Measurements from ENCODE around the gene FMO4. TPM values are rescaled to one million over a fixed set of nuclear protein-coding genes. Genes with fewer than 3 reads are reported as not detected.

FMO4 gene
- total and polyA plus RNA-seq, 2 experiments from 2014 or later, result 3.8 to 4.1 TPM

GRCh38 chr1:171277534-171277933 lies 36.4 kb upstream of the FMO4 start:
- Histone ChIP-seq H3K27ac (no peak overlapping the region), H3K27me3 (no peaks in the 10 kb centered on the region), H3K9me3 (ENCODE audit: low read depth) (no peaks in the 10 kb centered on the region), H3K36me3 (no peaks in the 10 kb centered on the region), H3K4me1 (ENCODE audit: low read depth) (no peaks in the 10 kb centered on the region), H3K4me3 (no peak overlapping the region)
- DNase-seq (ENCODE audit: low read depth in 1 of 2, low spot score in 1 of 2), result no peak
- TF ChIP-seq CTCF (IDR thresholded peaks at IDR 0.05; ENCODE audit: low read depth, low read length), result no peak

- no peaks in the 10 kb centered on the region for H3K27me3 ChIP-seq
- H3K27ac ChIP-seq, result no peak overlapping the region
- no peaks in the 10 kb centered on the region for H3K36me3 ChIP-seq
- H3K4me1 ChIP-seq (ENCODE audit: low read depth), result no peaks in the 10 kb centered on the region
- H3K4me3 ChIP-seq, result no peak overlapping the region
- no peak for TF ChIP-seq CTCF (IDR thresholded peaks at IDR 0.05; ENCODE audit: low read depth, low read length)
- no peak for DNase-seq (ENCODE audit: low read depth in 1 of 2, low spot score in 1 of 2)
- no peaks in the 10 kb centered on the region for H3K9me3 ChIP-seq (ENCODE audit: low read depth)
Observed at GRCh38 chr1:171279234-171279633, 34.7 kb upstream of the FMO4 start.

GRCh38 chr1:171279678-171280077 lies 34.3 kb upstream of the FMO4 start:
- Histone ChIP-seq H3K27me3 (no peaks in the 10 kb centered on the region), H3K27ac (no peak overlapping the region), H3K4me1 (ENCODE audit: low read depth) (no peaks in the 10 kb centered on the region), H3K36me3 (no peaks in the 10 kb centered on the region), H3K9me3 (ENCODE audit: low read depth) (no peaks in the 10 kb centered on the region), H3K4me3 (no peak overlapping the region)
- no peak for TF ChIP-seq CTCF (IDR thresholded peaks at IDR 0.05; ENCODE audit: low read depth, low read length)
- DNase-seq (ENCODE audit: low read depth in 1 of 2, low spot score in 1 of 2), result no peak

- Histone ChIP-seq H3K4me3 (no peak overlapping the region), H3K4me1 (ENCODE audit: low read depth) (no peaks in the 10 kb centered on the region), H3K9me3 (ENCODE audit: low read depth) (no peaks in the 10 kb centered on the region), H3K27ac (no peak overlapping the region), H3K27me3 (no peaks in the 10 kb centered on the region), H3K36me3 (no peaks in the 10 kb centered on the region)
- TF ChIP-seq CTCF (IDR thresholded peaks at IDR 0.05; ENCODE audit: low read depth, low read length), result no peak
- DNase-seq (ENCODE audit: low read depth in 1 of 2, low spot score in 1 of 2), result no peak
Observed at GRCh38 chr1:171280599-171280998, 33.4 kb upstream of the FMO4 start.

- no peaks in the 10 kb centered on the region for H3K27me3 ChIP-seq
- no peak overlapping the region for H3K27ac ChIP-seq
- H3K36me3 ChIP-seq, result no peaks in the 10 kb centered on the region
- no peaks in the 10 kb centered on the region for H3K9me3 ChIP-seq (ENCODE audit: low read depth)
- peak in 1 of 2 donors; percentile 33 for DNase-seq (ENCODE audit: low read depth in 1 of 2, low spot score in 1 of 2)
- TF ChIP-seq CTCF (IDR thresholded peaks at IDR 0.05; ENCODE audit: low read depth, low read length), result no peak
- H3K4me3 ChIP-seq, result no peak overlapping the region
- no peaks in the 10 kb centered on the region for H3K4me1 ChIP-seq (ENCODE audit: low read depth)
Observed at GRCh38 chr1:171286032-171286705, 27.8 kb upstream of the FMO4 start.
